ENCODE results near the gene DBP. TPM values are rescaled to one million over a fixed set of nuclear protein-coding genes. Genes with fewer than 3 reads are reported as not detected.
"Not testable (repeated sequence)": the region's sequence is repeated elsewhere in the genome, so short reads cannot be mapped to it uniquely, and the experiment has no call there.

DBP gene
- total RNA-seq, 1 experiment from 2014 or later: 14.2 TPM

- peak overlapping the region; percentile 91 for H3K27ac ChIP-seq (ENCODE audit: low read depth, low read length, poor library complexity, severe bottlenecking)
- peak overlapping the region; percentile 33 for H3K4me3 ChIP-seq (ENCODE audit: low read depth, low read length, poor library complexity, severe bottlenecking)
- intact Hi-C loops (cut with micrococcal nuclease; ENCODE audit: unreplicated experiment): no loop called here
- H3K27me3 ChIP-seq (replicated peaks; ENCODE audit: insufficient read depth, low read depth, low read length, poor library complexity): no peaks in the 10 kb centered on the region
- H3K4me1 ChIP-seq (ENCODE audit: insufficient read depth, low read length, poor library complexity, severe bottlenecking): peaks cover 53% of the 10 kb centered on the region
- no peak for TF ChIP-seq CTCF (conservative IDR thresholded peaks at IDR 0.05; ENCODE audit: low read depth, low read length)
- no peak for TF ChIP-seq EZH2 (IDR thresholded peaks at IDR 0.05; ENCODE audit: borderline replicate concordance, low read depth, low read length, poor library complexity, severe bottlenecking)
- POLR2A ChIA-PET (ENCODE audit: low non-redundant PET): interaction anchor here (0.6 to 0.9 kb wide), 2 partner anchors 10 to 350 kb away, joined by 3 to 4 read pairs; no protein-coding TSS in a partner anchor
- BruUV-seq (replicated peaks): no TSS peak
- peaks cover 19% of the 10 kb centered on the region for H3K36me3 ChIP-seq (ENCODE audit: insufficient read depth, low read length, poor library complexity, severe bottlenecking)
- H3K9me3 ChIP-seq (ENCODE audit: low read depth, low read length, poor library complexity, severe bottlenecking): no peaks in the 10 kb centered on the region
- CTCF ChIA-PET: interaction anchor here (0.6 kb wide), 1 partner anchor 45 kb away, joined by 15 read pairs; no protein-coding TSS in a partner anchor
- no peak for DNase-seq (ENCODE audit: low spot score)
These were observed 3.2 kb downstream of the DBP start for GRCh38 chr19:48634036-48634342.

GRCh38 chr19:48633148-48634035 is 3.8 kb downstream of the DBP start:
- BruUV-seq (replicated peaks): no TSS peak
- POLR2A ChIA-PET (ENCODE audit: low non-redundant PET): interaction anchor here (0.6 kb wide), 1 partner anchor 351 kb away, joined by 4 read pairs; no protein-coding TSS in a partner anchor
- Histone ChIP-seq H3K9me3 (ENCODE audit: low read depth, low read length, poor library complexity, severe bottlenecking) (no peaks in the 10 kb centered on the region), H3K4me1 (ENCODE audit: insufficient read depth, low read length, poor library complexity, severe bottlenecking) (peaks cover 47% of the 10 kb centered on the region), H3K27ac (ENCODE audit: low read depth, low read length, poor library complexity, severe bottlenecking) (peak overlapping the region; percentile 91), H3K4me3 (ENCODE audit: low read depth, low read length, poor library complexity, severe bottlenecking) (peak overlapping the region; percentile 33), H3K27me3 (replicated peaks; ENCODE audit: insufficient read depth, low read depth, low read length, poor library complexity) (no peaks in the 10 kb centered on the region), H3K36me3 (ENCODE audit: insufficient read depth, low read length, poor library complexity, severe bottlenecking) (peaks cover 19% of the 10 kb centered on the region)
- DNase-seq (ENCODE audit: low spot score): no peak
- CTCF ChIA-PET: interaction anchor here (0.6 kb wide), 1 partner anchor 45 kb away, joined by 15 read pairs; no protein-coding TSS in a partner anchor
- TF ChIP-seq EZH2 (IDR thresholded peaks at IDR 0.05; ENCODE audit: borderline replicate concordance, low read depth, low read length, poor library complexity, severe bottlenecking) (no peak), CTCF (conservative IDR thresholded peaks at IDR 0.05; ENCODE audit: low read depth, low read length) (no peak)
- intact Hi-C loops (cut with micrococcal nuclease; ENCODE audit: unreplicated experiment): no loop called here

- peak overlapping the region; percentile 91 for H3K27ac ChIP-seq (ENCODE audit: low read depth, low read length, poor library complexity, severe bottlenecking)
- intact Hi-C loops (cut with micrococcal nuclease; ENCODE audit: unreplicated experiment): no loop called here
- POLR2A ChIA-PET (ENCODE audit: low non-redundant PET): no interaction called here
- H3K4me3 ChIP-seq (ENCODE audit: low read depth, low read length, poor library complexity, severe bottlenecking): no peak overlapping the region
- peaks cover 45% of the 10 kb centered on the region for H3K4me1 ChIP-seq (ENCODE audit: insufficient read depth, low read length, poor library complexity, severe bottlenecking)
- TF ChIP-seq CTCF (conservative IDR thresholded peaks at IDR 0.05; ENCODE audit: low read depth, low read length): no peak
- no peak for TF ChIP-seq EZH2 (IDR thresholded peaks at IDR 0.05; ENCODE audit: borderline replicate concordance, low read depth, low read length, poor library complexity, severe bottlenecking)
- BruUV-seq (replicated peaks): no TSS peak
- CTCF ChIA-PET: no interaction called here
- no peak for DNase-seq (ENCODE audit: low spot score)
- H3K9me3 ChIP-seq (ENCODE audit: low read depth, low read length, poor library complexity, severe bottlenecking): no peaks in the 10 kb centered on the region
- no peaks in the 10 kb centered on the region for H3K27me3 ChIP-seq (replicated peaks; ENCODE audit: insufficient read depth, low read depth, low read length, poor library complexity)
- H3K36me3 ChIP-seq (ENCODE audit: insufficient read depth, low read length, poor library complexity, severe bottlenecking): peaks cover 19% of the 10 kb centered on the region
These were observed 4.5 kb downstream of the DBP start for GRCh38 chr19:48632692-48633147.

GRCh38 chr19:48632286-48632685 is 4.9 kb downstream of the DBP start:
- H3K9me3 ChIP-seq (ENCODE audit: low read depth, low read length, poor library complexity, severe bottlenecking); POLR2A ChIA-PET (ENCODE audit: low non-redundant PET); H3K4me3 ChIP-seq (ENCODE audit: low read depth, low read length, poor library complexity, severe bottlenecking); CTCF ChIA-PET; intact Hi-C loops (cut with micrococcal nuclease; ENCODE audit: unreplicated experiment); BruUV-seq (replicated peaks); H3K27me3 ChIP-seq (replicated peaks; ENCODE audit: insufficient read depth, low read depth, low read length, poor library complexity); DNase-seq (ENCODE audit: low spot score): not testable (repeated sequence)
- Histone ChIP-seq H3K4me1 (ENCODE audit: insufficient read depth, low read length, poor library complexity, severe bottlenecking) (peaks cover 45% of the 10 kb centered on the region), H3K27ac (ENCODE audit: low read depth, low read length, poor library complexity, severe bottlenecking) (peak overlapping the region; percentile 91), H3K36me3 (ENCODE audit: insufficient read depth, low read length, poor library complexity, severe bottlenecking) (peaks cover 19% of the 10 kb centered on the region)

All from A673 (cell line).